SK-N-SH (cell line): Measurements from ENCODE around the gene PTPRD. TPM values are rescaled to one million over a fixed set of nuclear protein-coding genes. Genes with fewer than 3 reads are reported as not detected.
A peak's percentile ranks its signal among the peaks of the same experiment; 100 is the strongest.

Experiments
- CTCF ChIA-PET: fragments of 300-600, 350-600 bp; formaldehyde crosslinking; extraction: SDS; loops from one replicate; lab custom pipeline; 2021; lab: Yijun Ruan, JAX
- POLR2A ChIA-PET: fragments of 350-600 bp; sonication (Branson Sonifier 250); formaldehyde crosslinking; extraction: SDS; loops from one replicate; lab custom pipeline; 2020; ENCODE audit warnings: antibody characterized with exemption, inconsistent platforms; lab: Yijun Ruan, JAX
- DNase-seq: peaks from one replicate; pipeline ENCODE4 v3.0.0; 2012
- H2AFZ ChIP-seq: fragments of 200-600 bp; sonication (generic); 2 replicates; pipeline ENCODE4 v1.8.1; 2016; ENCODE audit warnings: antibody characterized with exemption, mild to moderate bottlenecking, low read depth
- H3F3A ChIP-seq: fragments of 200-600 bp; sonication (generic); replicated peaks from 2 replicates; pipeline ENCODE3; 2016; ENCODE audit warnings: antibody characterized with exemption, mild to moderate bottlenecking; ENCODE audit not compliant: insufficient read depth
- H3K27ac ChIP-seq, 2 experiments: fragments of 200-500 bp in 1 of 2; fragments of 200-600 bp in 1 of 2; sonication (Bioruptor generic) in 1 of 2; sonication (generic), shearing (Covaris generic) in 1 of 2; 2 replicates each; pipeline versions ENCODE4 v1.5.1 to v1.6.1; 2014 to 2016; ENCODE audit warnings: low read depth in 2 of 2, inconsistent platforms in 1 of 2, low read length in 1 of 2, mild to moderate bottlenecking in 1 of 2, mixed read lengths in 1 of 2
- H3K27me3 ChIP-seq: fragments of 200-600 bp; sonication (generic), shearing (Covaris generic); 2 replicates; pipeline ENCODE4 v1.6.1; 2016; ENCODE audit warnings: mixed run types; ENCODE audit not compliant: insufficient read depth
- H3K36me3 ChIP-seq, 2 experiments: fragments of 200-500 bp in 1 of 2; fragments of 200-600 bp in 1 of 2; sonication (Bioruptor generic) in 1 of 2; sonication (generic) in 1 of 2; replicated peaks in 1 of 2; 2 replicates each; pipeline versions ENCODE3 to v1.5.1; 2014 to 2016; ENCODE audit warnings: low read length in 1 of 2, mild to moderate bottlenecking in 1 of 2; ENCODE audit not compliant: insufficient read depth in 2 of 2, control insufficient read depth in 1 of 2
- H3K4me1 ChIP-seq, 2 experiments: fragments of 200-500 bp in 1 of 2; fragments of 200-600 bp in 1 of 2; sonication (Bioruptor generic) in 1 of 2; sonication (generic), shearing (Covaris generic) in 1 of 2; 2 replicates each; pipeline versions ENCODE4 v1.5.1 to v1.6.1; 2014 to 2016; ENCODE audit warnings: low read depth in 1 of 2, low read length in 1 of 2, mixed run types in 1 of 2; ENCODE audit not compliant: insufficient read depth in 2 of 2, control insufficient read depth in 1 of 2
- H3K4me2 ChIP-seq: fragments of 200-600 bp; sonication (generic), shearing (Covaris generic); 2 replicates; pipeline ENCODE4 v1.6.1; 2017; ENCODE audit warnings: mixed run types
- H3K4me3 ChIP-seq, 2 experiments: fragments of 200-500 bp in 1 of 2; fragments of 200-600 bp in 1 of 2; sonication (Bioruptor generic) in 1 of 2; sonication (generic), shearing (Covaris generic) in 1 of 2; 2 replicates each; pipeline versions ENCODE4 v1.5.1 to v1.8.1; 2014 to 2016; ENCODE audit warnings: low read depth in 2 of 2, inconsistent platforms in 1 of 2, low read length in 1 of 2, mild to moderate bottlenecking in 1 of 2, mixed read lengths in 1 of 2, moderate library complexity in 1 of 2
- H3K79me2 ChIP-seq: fragments of 200-600 bp; sonication (generic); 2 replicates; pipeline ENCODE4 v1.8.1; 2017; ENCODE audit warnings: mild to moderate bottlenecking; ENCODE audit not compliant: insufficient read depth
- H3K9ac ChIP-seq: fragments of 200-600 bp; sonication (generic); 2 replicates; pipeline ENCODE4 v1.6.1; 2017; ENCODE audit warnings: mixed run types
- H3K9me2 ChIP-seq: fragments of 200-600 bp; sonication (generic); 2 replicates; pipeline ENCODE4 v1.6.1; 2017; ENCODE audit warnings: mixed run types
- H3K9me3 ChIP-seq: fragments of 200-600 bp; sonication (generic); 2 replicates; pipeline ENCODE4 v1.6.1; 2017; ENCODE audit warnings: mixed run types, mild to moderate bottlenecking, moderate library complexity
- H4K20me1 ChIP-seq: fragments of 200-600 bp; sonication (generic); 2 replicates; pipeline ENCODE4 v1.6.1; 2017; ENCODE audit warnings: mild to moderate bottlenecking, mixed run types; ENCODE audit not compliant: insufficient read depth
- CHD2 ChIP-seq: fragments of 150-350 bp; IDR thresholded peaks from 2 replicates; pipeline ENCODE4 v1.6.1; 2018; ENCODE audit warnings: low read length; ENCODE audit not compliant: partially characterized antibody
- CTCF ChIP-seq: fragments of 200-600 bp; sonication (generic); IDR thresholded peaks from 2 replicates; pipeline ENCODE4 v1.6.1; 2017; ENCODE audit warnings: antibody characterized with exemption, mild to moderate bottlenecking, moderate library complexity
- ELF1 ChIP-seq: IDR thresholded peaks from 2 replicates; pipeline ENCODE4 v1.4.0; 2012
- EP300 ChIP-seq, 2 experiments: IDR thresholded peaks; 2 replicates each; pipeline versions ENCODE4 v1.4.0 to v1.6.1; 2012; ENCODE audit warnings: borderline replicate concordance in 1 of 2, low read depth in 1 of 2, low read length in 1 of 2
- FOSL2 ChIP-seq: IDR thresholded peaks from 2 replicates; pipeline ENCODE4 v1.4.0; 2012; ENCODE audit warnings: low read depth, mild to moderate bottlenecking, moderate library complexity, borderline replicate concordance
- FOXJ3 ChIP-seq: sonication (generic); formaldehyde crosslinking; IDR thresholded peaks from 2 replicates; pipeline ENCODE4 v1.5.1; 2020; ENCODE audit warnings: mild to moderate bottlenecking, missing genetic modification reagents
- FOXM1 ChIP-seq: IDR thresholded peaks from 2 replicates; pipeline ENCODE4 v1.4.0; 2012; ENCODE audit warnings: low read depth, mild to moderate bottlenecking
- GATA2 ChIP-seq: sonication (generic); formaldehyde crosslinking; IDR thresholded peaks from 2 replicates; pipeline ENCODE4 v1.5.0; 2020; ENCODE audit warnings: mild to moderate bottlenecking, missing genetic modification reagents
- JUND ChIP-seq: IDR thresholded peaks from 2 replicates; pipeline ENCODE4 v1.4.0; 2012
- MAX ChIP-seq: IDR thresholded peaks from 2 replicates; pipeline ENCODE4 v1.4.0; 2012; ENCODE audit warnings: low read depth
- MEF2A ChIP-seq: IDR thresholded peaks from 2 replicates; pipeline ENCODE4 v1.4.0; 2012; ENCODE audit warnings: low read depth, borderline replicate concordance
- NFIC ChIP-seq: IDR thresholded peaks from 2 replicates; pipeline ENCODE4 v1.4.0; 2012; ENCODE audit warnings: borderline replicate concordance
- POLR2AphosphoS5 ChIP-seq: IDR thresholded peaks from 2 replicates; pipeline ENCODE4 v1.6.1; 2012; ENCODE audit warnings: low read depth, low read length
- RAD21 ChIP-seq: IDR thresholded peaks from 2 replicates; pipeline ENCODE4 v1.6.1; 2012; ENCODE audit warnings: mild to moderate bottlenecking, low read length
- RCOR1 ChIP-seq: fragments of 150-350 bp; IDR thresholded peaks from 2 replicates; pipeline ENCODE4 v1.6.1; 2017; ENCODE audit warnings: antibody characterized with exemption, low read length
- REST ChIP-seq: IDR thresholded peaks from 2 replicates; pipeline ENCODE4 v1.6.1; 2012; ENCODE audit warnings: mild to moderate bottlenecking, low read depth, low read length, moderate library complexity
- RFX5 ChIP-seq: IDR thresholded peaks from 2 replicates; pipeline ENCODE4 v1.6.1; 2012; ENCODE audit warnings: mild to moderate bottlenecking, improper control_type of control experiment, low read length
- RXRA ChIP-seq: IDR thresholded peaks from 2 replicates; pipeline ENCODE4 v1.4.0; 2012; ENCODE audit warnings: low read depth, mild to moderate bottlenecking, borderline replicate concordance
- SMC3 ChIP-seq: IDR thresholded peaks from 2 replicates; pipeline ENCODE4 v1.6.1; 2012; ENCODE audit warnings: low read depth, low read length, improper control_type of control experiment
- TCF12 ChIP-seq: IDR thresholded peaks from 2 replicates; pipeline ENCODE4 v1.4.0; 2012
- TEAD4 ChIP-seq: IDR thresholded peaks from 2 replicates; pipeline ENCODE4 v1.4.0; 2012; ENCODE audit warnings: mild to moderate bottlenecking, borderline replicate concordance; ENCODE audit not compliant: insufficient read depth
- USF1 ChIP-seq: IDR thresholded peaks from 2 replicates; pipeline ENCODE4 v1.4.0; 2012; ENCODE audit warnings: low read depth, borderline replicate concordance
- YY1 ChIP-seq: IDR thresholded peaks from 2 replicates; pipeline ENCODE4 v1.4.0; 2012; ENCODE audit warnings: low read depth, mild to moderate bottlenecking
- WGBS: methylation state at CpG from one replicate; pipeline ENCODE4 v1.1.6; 2017; ENCODE audit warnings: low lambda C conversion rate; 5-methylcytosine and 5-hydroxymethylcytosine counted together
- polyA plus RNA-seq, 3 experiments: library from polyadenylated mRNA; depleted of rRNA; stranded (reverse); fragments of >200 nt; gene quantifications; 2 replicates each; pipeline ENCODE4 v1.2.3, GENCODE V29; 2012

Gene PTPRD
- polyA plus RNA-seq, 1 of the 3 experiments (the other 2 are of a cell fraction), result 0.15 TPM

- no peak for TF ChIP-seq JUND
Observed at GRCh38 chr9:8351436-8351835, 2261.4 kb downstream of the PTPRD start (continued).

- no peak overlapping the region for H3K4me2 ChIP-seq
- peak overlapping the region in 1 of 2 experiments; percentile 84; a peak in 2 of 4 replicates for H3K27ac ChIP-seq
- no peaks in the 10 kb centered on the region for H3K9me3 ChIP-seq
- peak; percentile 33 for DNase-seq
- no peaks in the 10 kb centered on the region for H3F3A ChIP-seq
- no peaks in the 10 kb centered on the region for H3K79me2 ChIP-seq
- TF ChIP-seq FOXJ3 (CRISPR knock-in tag) (peak; percentile 22; the same call in 1 of the 2 replicates), USF1 (no peak), ELF1 (no peak), FOXM1 (no peak), EP300 (IDR thresholded peaks at IDR 0.05; ENCODE audit: borderline replicate concordance in 1 of 2, low read depth in 1 of 2, low read length in 1 of 2) (peak in 1 of 2 experiments; percentile 87; a peak in 2 of 4 replicates), REST (no peak), TCF12 (0 out of 2 replicates have a peak, but pooled peaks have one; percentile 8), MEF2A (no peak), MAX (no peak), POLR2AphosphoS5 (no peak), RXRA (no peak), GATA2 (CRISPR knock-in tag) (peak; percentile 64), YY1 (no peak), CHD2 (peak; percentile 58), FOSL2 (no peak), TEAD4 (no peak), SMC3 (no peak), JUND (no peak), RCOR1 (peak; percentile 67), NFIC (no peak), RAD21 (peak; percentile 30; the same call in 1 of the 2 replicates), RFX5 (no peak), CTCF (no peak)
- no peaks in the 10 kb centered on the region for H3K27me3 ChIP-seq
- no peak overlapping the region for H3K4me3 ChIP-seq
- H3K36me3 ChIP-seq, result no peaks in the 10 kb centered on the region
- no peaks in the 10 kb centered on the region for H3K9me2 ChIP-seq
- ChIA-PET CTCF (no interaction called here), POLR2A (no interaction called here)
- no peak overlapping the region for H2AFZ ChIP-seq
- no peaks in the 10 kb centered on the region for H4K20me1 ChIP-seq
- no peak overlapping the region for H3K9ac ChIP-seq
- peaks cover 0 to 8% of the 10 kb centered on the region in 2 experiments; a peak in 2 of 4 replicates for H3K4me1 ChIP-seq
- 26% methylated on average over 4 of the region's 4 CpGs for WGBS
Observed at GRCh38 chr9:8349901-8350300, 2262.9 kb downstream of the PTPRD start.
